Islet of Langerhans (tissue), 1 donor: ENCODE data around the gene TRAF3.
"Not testable (repeated sequence)": the region's sequence is repeated elsewhere in the genome, so short reads cannot be mapped to it uniquely, and the experiment has no call there.

Experiments used
- FAIRE-seq: peaks from one replicate; lab custom pipeline; 2011; peaks lifted over from hg19 to GRCh38; lab: Jason Lieb, UNC

Gene TRAF3

DNA sequence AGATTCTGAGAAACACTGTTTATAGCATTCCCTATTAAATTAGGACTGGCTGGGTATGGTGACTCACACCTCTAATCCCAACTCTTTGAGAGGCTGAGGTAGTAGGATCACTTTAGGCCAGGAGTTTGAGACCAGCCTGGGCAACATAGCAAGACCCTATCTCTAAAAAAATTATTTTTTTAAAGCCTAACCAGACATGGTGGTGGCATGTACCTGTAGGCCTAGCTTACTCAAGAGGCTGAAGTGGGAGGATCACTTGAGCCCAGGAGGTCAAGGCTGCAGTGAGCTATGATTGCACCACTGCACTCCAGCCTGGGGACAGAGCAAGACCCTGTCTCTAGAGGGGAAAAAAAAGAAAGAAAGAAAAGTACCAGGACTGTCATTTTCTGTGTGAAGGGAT lies 119.5 kb downstream of the TRAF3 start:
- FAIRE-seq: not testable (repeated sequence)

DNA sequence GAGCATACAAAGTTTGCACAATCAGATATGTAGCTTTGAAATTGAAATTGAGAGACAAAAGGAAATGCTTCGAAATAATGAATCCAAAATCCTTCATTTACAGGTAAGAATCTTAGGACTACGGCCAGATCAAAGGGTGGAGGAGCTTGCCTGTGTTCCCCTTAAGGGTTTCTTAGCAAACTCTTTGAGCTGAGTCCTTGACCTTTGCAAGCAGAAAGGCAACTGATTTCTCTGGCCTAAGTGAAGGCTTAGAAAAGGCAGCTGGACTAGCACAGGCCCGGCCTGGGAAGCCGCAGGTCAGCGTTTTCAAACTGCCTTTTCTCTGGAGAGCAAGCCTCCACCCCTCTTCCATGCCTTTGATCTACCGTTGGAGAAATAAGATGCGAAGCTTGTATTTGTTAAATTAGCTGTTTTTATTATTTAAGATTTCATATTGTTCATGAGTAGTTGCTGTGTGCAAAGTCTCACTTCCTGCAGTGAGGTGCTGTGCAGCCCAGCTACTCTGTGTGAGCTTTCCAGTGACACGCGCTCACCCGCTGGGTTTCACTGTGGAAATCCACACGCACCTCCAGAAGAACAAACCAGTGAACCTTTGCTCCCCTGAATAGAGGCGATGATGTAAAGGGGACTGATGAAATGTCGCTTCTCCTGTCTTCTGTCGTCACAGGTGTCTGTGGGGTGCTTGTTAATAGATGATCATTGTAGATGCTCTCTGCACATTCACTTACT lies 120.2 kb downstream of the TRAF3 start:
- FAIRE-seq: no peak

- FAIRE-seq: no peak
Observed at GRCh38 chr14:102898298-102898697, 121.0 kb downstream of the TRAF3 start.

GRCh38 chr14:102898776-102899515 lies 121.7 kb downstream of the TRAF3 start:
- no peak for FAIRE-seq

DNA sequence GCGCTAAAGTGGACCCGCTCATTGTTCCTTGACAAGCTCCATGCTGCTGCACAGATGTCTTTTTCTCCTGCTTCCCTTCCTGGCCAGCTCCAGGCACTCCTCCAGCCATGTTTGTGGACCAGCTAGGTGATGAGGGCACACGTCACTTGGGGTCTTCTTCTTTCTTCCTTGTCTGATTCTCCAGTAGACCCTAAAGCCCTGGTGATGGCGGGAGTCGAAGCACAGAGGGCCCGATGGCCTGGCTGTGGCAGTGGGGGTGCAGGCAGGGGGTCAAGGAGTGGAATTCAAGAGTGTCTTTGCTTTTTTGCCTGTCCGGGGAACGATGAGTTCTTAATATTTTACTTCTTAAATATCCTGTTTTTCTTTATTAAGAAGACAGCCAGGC lies 122.3 kb downstream of the TRAF3 start:
- no peak for FAIRE-seq

GRCh38 chr14:102900631-102901571 lies 123.7 kb downstream of the TRAF3 start:
- FAIRE-seq: no peak

DNA sequence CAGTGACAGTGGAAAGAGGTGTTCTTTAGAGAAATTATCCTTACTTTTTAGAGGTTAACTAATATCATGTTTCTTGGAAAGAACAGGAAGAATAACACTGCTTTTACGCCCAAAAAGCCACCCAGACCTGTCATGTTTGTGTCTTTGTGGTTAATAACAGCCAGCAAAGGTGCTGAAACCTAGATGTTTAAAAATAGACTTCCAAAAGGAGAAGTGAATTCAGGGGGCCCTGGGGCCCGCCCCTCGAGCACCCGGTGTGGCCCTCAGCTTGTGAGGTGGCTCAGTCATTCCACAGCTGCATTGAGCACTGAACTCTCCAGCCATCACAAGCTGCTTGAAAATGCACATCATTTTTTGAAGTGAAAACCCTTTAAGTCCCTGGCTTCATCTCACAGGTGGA lies 124.4 kb downstream of the TRAF3 start:
- FAIRE-seq: no peak

GRCh38 chr14:102902086-102902485 lies 124.8 kb downstream of the TRAF3 start:
- no peak for FAIRE-seq

DNA sequence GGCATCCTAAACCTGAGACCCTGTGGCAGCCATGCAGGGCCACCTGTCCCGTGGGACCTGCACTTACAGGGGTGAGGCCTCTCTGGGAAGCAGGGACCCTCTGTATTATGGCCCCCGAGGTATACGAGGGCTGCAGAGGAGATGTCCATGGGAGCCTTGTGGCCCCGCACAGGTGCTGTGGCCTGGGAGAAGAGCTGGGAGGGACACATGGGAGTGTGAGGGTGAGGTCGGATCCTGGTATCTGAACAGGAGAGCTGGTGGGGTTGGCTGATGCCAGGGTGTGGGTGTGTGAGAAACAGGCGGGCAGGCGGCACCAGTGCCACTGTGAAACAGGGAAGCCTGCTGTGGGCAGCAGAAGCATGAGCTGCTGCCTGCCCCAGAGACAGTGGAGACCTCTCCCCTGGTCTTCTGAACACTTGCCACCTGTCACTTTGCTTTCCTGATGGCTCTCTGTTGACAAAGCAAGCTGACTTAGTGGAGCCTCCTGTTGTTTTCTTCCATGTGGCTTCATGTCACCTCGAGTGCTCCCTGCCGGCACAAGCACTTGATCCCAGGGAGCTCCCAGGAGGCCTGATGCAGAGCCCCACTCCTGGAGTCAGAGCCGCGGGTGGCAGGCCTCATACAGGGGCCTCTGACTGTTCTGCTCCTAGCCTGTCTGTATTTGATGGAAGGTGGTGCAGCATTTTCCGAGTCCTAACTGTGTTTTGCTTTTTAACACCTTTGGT lies 125.4 kb downstream of the TRAF3 start:
- FAIRE-seq: no peak

DNA sequence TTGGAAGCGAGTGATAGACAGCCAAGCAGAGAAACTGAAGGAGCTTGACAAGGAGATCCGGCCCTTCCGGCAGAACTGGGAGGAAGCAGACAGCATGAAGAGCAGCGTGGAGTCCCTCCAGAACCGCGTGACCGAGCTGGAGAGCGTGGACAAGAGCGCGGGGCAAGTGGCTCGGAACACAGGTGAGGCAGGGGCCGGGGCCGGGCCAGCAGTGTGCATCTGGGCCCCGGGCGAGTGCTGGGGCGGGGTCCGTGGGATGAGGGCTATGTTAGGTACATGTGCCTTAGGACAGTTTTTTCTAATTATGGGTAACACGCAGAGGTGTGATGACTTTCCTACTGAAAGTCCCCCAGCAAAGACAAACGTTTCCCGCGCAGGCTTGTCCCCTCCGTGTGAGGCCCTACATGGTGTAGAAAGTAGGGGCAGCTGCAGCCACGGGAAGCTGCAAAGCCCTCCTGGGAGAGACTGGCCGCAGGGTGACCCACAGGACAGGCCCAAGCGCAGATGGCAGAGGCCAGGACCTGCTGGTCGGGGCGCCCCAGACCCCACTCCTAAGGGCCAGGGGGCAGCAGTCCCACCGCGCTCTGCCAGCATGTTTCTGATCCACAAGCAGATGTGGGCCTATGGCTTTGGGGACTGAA lies 126.1 kb downstream of the TRAF3 start:
- FAIRE-seq: no peak

GRCh38 chr14:102903889-102904512 lies 126.8 kb downstream of the TRAF3 start:
- no peak for FAIRE-seq

GRCh38 chr14:102905116-102906108 lies 128.2 kb downstream of the TRAF3 start:
- FAIRE-seq: no peak

GRCh38 chr14:102906616-102907302 lies 129.5 kb downstream of the TRAF3 start:
- no peak for FAIRE-seq

- no peak for FAIRE-seq
Observed at GRCh38 chr14:102907303-102907844, 130.1 kb downstream of the TRAF3 start.

DNA sequence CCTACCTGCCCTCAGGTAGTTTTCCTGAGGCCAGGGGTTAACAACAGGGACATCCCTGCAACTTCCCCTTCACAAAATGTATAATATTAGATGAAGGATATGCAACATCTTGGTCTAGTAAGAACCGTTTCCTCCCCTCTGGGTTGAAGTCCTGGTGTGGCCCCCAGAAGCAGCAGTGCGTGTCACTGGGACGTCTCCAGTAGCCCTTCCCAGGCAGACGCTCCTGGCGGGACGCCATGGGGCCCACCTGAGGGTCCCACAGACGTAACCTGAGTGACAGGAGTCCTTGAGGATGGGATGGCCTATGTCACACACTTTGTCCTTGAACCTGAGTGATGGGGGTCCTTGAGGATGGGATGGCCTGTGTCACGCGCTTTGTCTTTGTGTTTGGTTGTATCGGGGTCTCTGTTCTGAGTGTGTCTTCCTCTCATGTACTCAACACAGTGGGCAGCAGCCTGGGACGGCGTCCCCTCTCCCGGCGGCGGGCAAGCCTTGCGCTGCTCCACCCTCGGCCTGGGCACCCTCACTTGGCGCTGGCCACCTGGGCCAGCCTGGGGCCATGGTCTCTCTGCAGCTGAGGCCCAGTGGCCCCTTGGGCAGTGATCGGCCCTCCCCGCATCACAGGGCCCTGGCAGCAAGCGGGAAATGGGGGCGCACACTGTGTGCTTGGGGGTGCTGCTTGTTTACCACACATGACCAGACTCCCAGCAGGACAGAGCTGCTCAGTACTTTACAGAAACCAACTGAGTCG lies 130.9 kb downstream of the TRAF3 start:
- no peak for FAIRE-seq

DNA sequence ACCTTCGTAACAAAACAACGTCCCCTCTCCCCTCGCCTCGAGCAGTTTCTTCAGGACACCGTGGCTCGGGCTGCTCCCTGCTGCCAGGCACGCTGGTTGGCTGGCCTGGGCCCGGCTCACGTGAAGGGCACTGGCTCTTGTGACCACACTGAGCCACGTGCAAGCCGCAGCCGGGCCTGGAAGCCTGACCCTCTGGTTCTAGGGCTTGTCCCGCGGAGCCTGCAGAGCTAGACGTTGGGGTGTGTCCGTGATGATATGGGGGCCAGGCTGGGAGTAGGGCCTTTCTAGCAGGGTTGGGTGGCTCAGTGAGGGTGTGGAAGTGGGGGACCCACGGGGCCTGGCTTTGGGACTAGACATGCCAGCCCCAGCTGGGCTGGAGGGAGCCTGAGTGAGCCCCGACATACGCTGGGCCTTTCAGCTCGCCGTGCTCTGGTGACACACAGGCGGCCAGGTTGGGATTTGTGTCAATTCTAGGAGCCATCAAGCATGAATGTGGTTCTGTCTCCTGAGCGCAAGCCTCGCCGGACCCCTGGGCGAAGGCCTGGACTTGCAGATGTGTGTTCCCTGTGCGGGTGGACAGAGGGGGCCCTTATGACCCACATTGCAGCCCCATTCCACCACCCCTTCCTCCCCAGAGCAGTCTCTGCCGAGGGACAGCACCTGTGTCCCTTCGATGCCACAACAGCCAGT lies 131.7 kb downstream of the TRAF3 start:
- no peak for FAIRE-seq

DNA sequence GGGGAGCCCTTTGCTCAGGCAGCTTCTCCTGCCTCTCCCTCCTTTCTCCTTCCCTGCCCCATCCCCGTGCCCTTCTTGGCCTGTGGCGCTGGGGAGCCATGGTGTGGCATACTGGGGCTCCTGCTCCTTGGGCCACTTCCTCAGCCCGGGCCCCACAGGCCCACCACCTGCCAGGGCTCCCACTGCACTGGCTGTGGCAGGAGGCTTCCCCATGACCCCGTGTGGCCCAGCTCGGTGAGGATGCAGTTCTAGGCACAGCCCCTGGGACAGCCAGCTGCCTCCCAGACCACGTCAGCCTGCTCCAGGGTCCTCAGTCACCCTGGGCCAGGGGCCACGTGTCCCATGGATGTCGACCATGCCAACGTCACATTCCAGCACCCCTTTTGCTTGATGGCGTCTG lies 132.2 kb downstream of the TRAF3 start:
- no peak for FAIRE-seq

DNA sequence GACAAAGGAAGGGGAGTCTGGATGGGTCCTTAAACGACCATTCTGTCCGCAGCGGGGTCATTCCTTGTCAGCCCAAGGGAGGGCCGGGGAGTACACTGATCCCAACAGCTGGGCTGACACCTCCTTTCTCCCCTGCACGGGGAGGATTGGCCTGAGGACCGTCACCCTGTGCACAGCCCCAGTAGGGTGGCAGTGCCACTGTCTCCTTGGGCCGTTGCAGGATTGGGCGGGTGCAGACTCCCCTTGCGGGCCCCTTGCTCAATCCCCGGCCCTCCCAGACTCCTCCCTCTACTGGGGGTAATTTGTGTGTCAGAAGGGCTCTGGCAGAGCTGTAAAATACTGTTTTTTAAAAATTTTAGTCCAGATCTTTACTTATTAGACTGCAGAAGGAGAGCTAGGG lies 132.7 kb downstream of the TRAF3 start:
- FAIRE-seq: no peak
